ENCODE results near the gene KIAA1755.

KIAA1755 gene, protein sequence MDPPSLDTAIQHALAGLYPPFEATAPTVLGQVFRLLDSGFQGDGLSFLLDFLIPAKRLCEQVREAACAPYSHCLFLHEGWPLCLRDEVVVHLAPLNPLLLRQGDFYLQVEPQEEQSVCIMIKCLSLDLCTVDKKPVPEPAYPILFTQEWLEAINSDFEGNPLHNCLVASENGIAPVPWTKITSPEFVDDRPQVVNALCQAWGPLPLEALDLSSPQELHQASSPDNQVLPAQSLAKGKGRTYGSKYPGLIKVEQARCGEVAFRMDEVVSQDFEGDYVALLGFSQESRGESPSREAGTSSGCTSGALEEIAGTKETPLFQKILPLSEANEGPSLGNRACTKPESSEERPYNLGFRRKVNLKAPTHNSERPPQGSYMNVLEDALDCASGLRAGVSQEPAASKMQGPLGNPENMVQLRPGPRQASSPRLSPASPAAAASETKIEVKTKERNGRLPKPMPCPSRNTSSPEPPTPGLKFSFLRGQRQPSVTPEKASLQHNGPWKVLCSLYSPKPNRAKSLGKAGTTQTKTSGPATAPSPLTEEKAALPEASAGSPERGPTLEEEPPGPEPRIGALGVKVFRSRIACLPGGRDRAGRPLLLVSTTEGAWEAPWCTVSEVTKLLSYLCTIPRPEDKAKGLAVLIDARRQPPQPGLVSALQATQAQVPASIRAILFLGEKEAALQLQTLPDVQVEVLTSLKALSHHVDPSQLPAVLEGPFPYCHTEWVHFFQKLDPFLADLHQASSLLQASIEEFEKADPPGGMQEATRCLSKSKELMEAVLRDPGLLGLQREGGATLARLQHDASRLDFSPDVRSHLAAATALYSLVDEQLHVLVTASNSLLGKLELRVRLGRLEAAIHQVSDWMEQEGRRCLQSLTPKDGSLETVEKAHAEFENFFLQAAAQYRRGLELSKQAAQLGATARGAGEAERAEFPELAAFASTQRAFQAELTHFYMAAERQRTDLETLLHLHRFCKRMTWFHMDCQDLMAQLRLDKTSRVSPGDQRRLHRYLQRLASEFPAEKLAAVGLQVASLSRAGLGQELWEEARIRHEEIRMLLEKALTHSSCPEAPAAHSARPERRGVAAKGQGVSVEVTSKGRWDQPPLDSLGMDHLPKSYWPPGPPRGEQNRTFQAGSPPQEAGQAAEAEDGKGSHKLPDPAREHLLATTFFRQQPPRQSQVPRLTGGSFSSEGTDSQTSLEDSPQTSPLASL

DNA sequence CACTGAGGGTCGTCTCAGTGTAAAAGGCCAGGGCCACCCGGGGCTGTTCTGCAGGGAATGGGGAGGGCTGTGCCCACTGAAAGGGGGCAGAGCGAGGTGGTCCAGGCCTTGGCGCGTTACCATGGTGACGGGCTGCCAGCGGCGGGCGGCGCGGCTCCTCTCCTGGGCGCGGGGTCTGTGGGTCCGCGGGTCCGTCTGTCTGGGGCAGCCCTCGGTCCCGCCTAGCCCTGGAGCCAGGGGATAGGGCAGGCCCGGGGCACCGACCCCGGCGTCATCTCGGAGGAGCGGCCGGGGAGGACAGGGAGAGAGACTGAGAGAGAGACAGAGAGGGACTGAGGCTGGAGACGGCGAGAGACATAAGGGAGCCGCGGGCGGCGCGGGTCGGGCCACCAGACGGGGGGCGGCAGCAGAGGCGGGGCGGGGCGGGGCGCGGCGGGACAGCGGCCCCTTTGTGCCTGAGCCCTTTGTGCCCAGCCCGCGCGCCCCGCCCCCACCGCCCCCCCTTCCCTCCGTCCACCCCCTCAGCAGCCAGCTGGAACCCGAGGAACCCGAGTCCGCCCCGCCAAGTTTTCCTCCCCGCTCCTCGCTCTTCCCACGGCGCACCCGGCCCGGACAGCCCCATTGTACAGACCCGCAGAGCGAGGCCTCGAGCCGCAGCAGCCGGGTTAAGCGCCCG is at the start of gene KIAA1755:
Gene KIAA1755, minus strand, starts transcription at position 358 of the 676 bp plus-strand sequence. Its CDS starts 235 bp downstream, at position 123.
- DNase-seq (ENCODE audit: low read depth in 2 of 2) = no peak

DNA sequence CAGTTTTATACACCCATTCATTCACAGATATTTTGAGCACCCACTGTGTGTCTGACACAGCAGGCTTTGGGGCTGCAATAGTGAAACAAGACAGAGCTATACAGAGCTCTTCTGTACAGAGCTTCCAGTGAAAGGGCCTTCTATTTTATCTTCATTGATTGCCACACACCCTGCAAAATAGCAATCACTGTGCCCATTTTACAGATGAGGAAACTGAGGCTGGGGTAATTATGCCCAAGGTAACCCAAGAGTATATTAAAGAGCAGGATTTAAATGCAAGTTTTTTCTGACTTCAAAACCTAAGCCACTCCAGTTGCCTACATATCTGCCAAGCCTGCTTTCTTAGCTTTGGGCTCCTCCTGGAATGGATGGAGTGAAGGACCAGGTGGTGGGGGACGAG is 47.9 kb upstream of the KIAA1755 start:
- DNase-seq (ENCODE audit: low read depth in 2 of 2) = no peak

DNA sequence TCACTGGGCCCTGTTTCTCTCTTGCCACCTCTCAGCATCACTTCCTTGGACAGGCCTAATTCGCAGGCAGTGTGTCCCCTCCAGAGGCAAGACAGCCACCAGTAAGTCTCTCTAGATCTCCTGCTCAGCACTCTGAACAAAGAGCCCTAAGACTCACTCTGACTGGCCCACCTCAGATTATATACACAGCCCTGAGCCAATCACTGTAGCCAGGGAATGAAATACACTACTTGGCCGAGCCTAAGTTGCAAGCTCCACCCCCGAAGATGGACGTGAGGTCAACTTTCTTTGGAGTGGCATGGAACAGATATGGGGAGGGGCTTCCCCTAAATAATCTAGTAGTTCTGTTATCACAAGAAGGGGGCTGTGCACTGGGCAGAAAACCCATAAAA is 47.5 kb upstream of the KIAA1755 start:
- no peak for DNase-seq (ENCODE audit: low read depth in 2 of 2)

DNA sequence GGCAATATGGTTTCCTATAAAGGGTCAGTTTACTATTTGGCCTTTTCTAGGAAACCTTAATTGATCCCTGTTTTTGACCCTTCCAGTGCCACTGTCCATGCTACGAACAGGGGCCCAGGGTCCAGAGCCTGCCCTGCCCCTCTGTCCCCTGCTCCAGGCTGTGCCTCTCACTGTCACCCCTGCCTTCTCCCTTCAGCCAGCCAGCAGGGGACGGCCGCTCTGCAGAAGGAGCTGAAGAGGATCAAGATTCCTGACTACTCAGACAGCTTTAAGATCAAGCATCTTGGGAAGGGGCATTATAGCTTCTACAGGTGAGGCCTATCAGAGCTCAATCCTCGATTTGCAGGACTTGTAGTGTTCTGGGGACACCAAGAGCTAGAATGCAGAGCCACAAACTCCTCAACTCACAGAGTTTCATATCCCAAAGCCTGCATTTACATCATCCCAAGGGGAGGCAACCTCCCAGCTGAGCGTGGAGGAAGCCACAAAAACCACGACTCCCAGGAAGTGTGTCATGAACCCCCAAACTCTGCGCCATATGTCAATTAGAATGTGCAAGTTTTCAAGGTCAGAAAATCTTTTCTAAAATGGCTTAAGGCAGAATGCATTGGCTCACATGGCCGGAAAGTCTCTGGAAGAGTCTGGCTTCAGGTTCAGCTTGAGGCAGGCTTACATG is 47.0 kb upstream of the KIAA1755 start:
- peak in 1 of 2 experiments; percentile 20 for DNase-seq (ENCODE audit: low read depth in 2 of 2)

DNA sequence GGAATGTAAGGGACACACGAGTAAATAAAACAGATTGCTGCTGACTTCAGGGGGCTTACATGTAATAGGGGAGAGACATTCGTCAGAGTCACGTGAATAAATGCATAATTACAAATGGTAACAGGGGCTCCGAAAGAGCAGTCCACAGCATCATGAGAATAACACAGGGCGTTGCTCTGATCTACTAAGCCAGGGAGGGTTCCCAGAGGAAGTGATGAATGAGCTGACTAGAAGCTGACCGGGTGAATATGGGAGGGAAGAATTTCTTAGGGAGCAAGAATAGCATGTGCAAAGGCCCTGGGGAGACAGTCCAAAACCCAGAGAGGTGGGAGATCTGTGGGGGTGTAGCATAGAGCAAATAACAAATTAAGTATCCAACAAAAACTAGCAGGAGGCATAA is 45.8 kb upstream of the KIAA1755 start:
- no peak for DNase-seq (ENCODE audit: low read depth in 2 of 2)

DNA sequence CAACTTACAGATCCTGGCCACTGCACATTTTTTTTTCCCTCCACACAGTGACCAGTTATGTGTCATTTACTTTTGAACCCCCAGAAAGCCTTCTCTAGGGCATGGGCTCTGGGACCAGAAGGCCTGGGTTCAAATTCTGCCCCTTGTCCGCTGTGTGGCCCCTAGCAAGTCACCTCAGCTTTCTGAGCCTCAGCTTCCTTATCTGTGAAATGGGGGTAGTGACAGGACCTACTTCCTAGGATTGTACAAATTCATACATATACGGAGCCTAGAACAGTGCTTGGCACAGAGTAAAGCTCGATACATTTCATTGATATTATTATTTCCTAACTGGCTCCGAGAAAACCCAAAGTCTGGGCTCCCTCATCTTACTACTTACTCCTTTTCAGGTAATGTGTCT is 45.0 kb upstream of the KIAA1755 start:
- DNase-seq (ENCODE audit: low read depth in 2 of 2) = no peak

DNA sequence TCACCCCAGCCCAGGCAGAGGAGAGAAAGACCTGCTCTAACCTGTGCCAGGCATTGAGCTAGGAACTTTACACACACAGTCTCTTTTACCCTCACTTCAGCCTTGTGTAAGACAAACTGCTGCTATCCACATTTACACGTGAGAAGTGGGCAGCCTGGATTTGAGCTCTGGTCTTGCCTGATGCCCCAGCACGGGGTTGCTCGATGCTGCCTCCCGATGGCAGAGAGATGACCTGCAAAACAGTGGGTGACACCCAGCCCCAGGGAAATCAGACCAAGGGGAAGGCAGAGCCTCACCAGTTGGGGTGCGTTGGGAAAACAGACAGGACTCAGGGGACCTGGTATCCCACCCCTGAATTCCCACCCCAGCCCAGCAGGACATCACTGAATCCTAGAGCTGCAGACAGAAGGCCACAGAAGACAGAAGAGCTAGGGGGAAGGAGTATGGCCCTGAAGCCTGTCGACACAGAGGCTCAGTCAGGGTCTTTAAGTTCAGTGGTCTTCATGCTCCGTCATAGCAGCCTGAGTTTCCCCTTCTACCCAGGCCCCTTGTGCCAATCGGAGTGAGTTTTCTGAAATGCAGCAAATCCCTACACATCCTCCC is 44.4 kb upstream of the KIAA1755 start:
- no peak for DNase-seq (ENCODE audit: low read depth in 2 of 2)

DNA sequence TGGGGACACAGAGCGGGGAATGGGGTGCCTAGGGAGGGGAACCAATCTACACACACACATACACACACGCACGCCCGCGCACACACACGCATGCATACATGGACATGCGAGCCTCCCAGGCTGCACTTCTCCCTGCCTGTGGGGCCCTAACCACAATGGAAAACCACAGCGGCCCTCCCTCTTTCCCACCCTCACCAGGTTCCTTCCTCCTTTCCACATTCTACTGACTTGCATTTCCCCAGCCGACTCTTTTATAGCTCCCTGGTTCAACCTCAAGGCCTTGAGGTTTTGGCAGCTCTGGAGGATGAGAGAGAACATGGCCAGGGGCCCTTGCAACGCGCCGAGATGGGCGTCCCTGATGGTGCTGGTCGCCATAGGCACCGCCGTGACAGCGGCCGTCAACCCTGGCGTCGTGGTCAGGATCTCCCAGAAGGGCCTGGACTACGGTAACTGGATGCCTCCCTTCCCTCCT is 43.4 kb upstream of the KIAA1755 start, which contains the start of gene BPI:
Gene BPI, plus strand, starts transcription at position 249 of the 472 bp plus-strand sequence. Its CDS starts 68 bp downstream, at position 317.
- DNase-seq (ENCODE audit: low read depth in 2 of 2) = peak in 1 of 2 experiments; percentile 15

DNA sequence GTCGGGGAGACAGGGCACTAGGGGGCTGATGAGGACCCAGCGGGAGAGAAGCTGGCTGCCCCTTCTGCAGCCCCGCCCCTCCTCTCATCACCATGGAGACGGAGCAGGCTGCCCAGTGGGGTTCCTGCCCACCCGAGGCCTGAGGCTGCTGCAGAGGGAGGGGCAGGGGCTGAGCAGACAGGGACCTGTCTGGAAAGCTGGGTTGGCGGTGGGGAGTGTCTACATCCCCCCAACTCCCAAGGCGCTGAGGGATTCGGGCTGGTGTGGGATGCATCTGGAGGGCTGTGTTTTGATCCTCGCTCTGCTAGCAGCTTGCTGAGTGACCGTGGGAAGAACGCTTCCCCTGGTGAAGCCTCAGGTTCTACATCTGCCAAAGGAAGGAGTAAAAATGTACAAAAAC is 42.3 kb upstream of the KIAA1755 start:
- DNase-seq (ENCODE audit: low read depth in 2 of 2) = no peak

DNA sequence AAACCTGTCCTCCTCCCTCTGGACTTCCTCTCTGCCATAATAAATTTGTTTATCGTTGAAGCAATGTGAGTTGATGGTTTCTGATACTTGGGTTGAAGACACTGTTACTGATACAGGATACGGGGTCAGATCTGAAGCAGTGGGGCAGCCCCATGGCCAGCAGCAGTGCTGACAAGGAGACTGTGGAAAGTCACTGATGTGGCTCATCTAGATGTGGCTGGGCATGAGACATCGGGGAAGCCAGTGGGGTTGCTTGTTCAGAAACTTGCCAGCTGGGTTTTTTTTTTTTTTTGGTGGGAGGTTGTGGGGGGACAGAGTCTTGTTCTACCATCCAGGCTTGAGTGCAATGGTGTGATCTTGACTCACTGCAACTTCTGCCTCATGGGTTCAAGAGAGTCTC is 40.8 kb upstream of the KIAA1755 start:
- DNase-seq (ENCODE audit: low read depth in 2 of 2) = no peak

DNA sequence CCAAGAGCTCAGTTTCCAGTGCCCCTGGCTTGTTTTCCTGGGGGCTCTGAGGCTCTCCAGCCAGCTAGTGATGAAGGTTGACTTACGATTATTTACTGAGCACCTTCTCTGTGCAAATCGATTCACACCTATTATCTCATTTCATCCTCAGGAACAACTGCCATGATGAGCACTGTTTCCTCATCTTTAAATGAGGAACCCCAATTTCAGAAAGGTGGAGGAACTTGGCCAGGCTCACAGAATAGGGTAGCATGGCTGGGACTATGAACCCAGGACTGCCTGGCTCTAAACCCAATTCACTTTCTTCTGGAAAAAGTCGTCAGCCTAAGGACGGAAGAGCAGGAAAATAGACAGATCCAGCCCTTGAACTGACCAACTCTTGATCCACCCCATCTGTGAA is 39.9 kb upstream of the KIAA1755 start:
- DNase-seq (ENCODE audit: low read depth in 2 of 2) = no peak

DNA sequence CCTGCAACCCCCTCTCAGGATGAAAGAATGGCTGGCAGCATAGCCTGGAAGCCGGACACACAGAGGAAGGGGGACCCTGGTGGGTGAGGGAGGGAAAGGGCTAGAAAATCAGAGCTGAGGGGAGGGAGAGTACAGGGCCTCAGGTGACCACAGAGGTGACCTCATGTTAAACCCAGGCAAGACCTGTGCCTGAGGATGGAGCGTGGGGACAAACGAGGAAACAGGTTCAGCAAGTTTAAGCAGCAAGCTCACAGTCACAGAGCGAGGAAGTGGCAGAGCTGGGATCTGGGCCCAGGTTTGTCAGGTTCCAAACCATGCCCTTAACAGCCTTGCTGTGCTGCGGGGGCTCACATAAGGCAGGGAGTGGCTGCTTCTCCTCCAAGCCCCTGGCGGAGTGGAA is 39.4 kb upstream of the KIAA1755 start:
- DNase-seq (ENCODE audit: low read depth in 2 of 2) = no peak

DNA sequence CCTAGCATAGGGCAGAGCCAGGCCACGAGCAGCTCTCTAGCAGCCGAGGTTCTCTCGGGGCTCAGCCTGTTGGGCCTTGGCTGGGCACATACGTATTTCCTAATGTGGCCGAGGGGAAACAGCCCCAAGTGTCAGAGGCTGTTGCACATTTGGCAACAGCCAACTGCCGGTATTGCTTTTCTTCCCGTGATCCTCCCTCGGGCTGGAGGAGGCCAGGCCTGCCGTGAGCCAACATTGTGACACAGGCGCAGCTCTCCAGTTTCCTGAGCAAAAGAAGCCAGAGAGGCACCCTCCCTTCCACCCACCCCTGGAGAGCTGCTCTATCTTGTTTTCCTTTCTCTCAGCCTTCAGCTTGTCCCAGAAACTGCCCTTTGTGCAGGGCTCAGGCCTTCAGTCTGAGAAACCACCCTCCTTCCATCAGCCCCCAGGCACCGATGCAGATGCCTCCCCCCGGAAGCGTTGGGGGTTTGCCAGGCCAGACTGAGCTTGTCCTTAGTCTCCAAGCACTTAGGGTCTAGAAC is 38.3 kb upstream of the KIAA1755 start:
- no peak for DNase-seq (ENCODE audit: low read depth in 2 of 2)

DNA sequence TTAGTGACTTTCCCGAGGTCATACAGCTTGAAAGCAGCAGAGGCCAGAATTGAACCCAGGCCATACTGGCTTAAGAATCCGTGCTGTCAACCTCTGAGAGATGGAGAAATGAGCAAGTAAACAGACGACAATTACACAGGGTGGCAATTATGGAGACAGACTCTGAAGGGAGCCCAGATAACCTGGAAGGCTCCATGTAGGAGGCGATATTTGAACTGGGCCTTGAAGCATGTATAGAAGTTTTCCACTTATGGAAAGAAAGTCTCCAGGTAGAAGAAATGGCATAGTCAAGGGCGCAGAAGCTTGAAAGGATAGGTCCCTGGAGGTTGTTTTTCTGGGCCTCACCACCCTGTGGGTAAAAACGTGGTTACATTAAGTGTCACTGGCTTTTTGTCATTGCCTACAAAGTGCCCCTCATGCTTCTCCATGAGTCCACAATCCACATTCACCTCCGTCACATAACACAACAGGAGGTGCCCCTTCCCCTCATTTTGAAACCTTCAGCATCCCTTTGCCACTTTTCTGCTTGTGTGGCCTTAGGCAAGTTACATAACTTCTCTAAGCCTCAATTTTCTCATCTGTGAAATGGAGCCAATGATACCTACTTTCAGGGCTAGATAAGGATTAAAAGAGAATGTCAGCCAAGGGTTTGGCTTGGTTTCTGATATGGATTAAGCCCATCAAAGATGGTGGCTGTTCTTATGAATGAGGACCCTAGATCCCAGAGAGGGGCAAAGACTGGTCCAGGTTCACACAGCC is 37.6 kb upstream of the KIAA1755 start:
- no peak for DNase-seq (ENCODE audit: low read depth in 2 of 2)

DNA sequence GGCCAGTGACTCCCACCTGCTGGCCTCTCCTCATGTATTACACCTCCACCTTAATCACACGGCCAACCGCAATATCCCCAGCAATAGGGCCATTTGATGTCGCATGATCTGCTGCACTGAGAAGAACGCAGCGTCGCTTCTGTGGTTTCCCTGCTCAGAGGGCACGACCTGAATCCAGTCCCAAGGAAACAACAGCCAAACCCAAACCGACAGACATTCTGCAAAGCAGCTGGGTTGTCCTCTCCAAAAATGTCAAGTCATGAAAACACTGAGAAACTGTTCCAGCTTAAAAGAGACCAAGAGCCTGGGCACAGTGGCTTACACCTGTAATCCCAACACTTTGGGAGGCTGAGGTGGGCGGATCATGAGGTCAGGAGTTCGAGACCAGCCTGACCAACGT is 35.9 kb upstream of the KIAA1755 start:
- no peak for DNase-seq (ENCODE audit: low read depth in 2 of 2)

DNA sequence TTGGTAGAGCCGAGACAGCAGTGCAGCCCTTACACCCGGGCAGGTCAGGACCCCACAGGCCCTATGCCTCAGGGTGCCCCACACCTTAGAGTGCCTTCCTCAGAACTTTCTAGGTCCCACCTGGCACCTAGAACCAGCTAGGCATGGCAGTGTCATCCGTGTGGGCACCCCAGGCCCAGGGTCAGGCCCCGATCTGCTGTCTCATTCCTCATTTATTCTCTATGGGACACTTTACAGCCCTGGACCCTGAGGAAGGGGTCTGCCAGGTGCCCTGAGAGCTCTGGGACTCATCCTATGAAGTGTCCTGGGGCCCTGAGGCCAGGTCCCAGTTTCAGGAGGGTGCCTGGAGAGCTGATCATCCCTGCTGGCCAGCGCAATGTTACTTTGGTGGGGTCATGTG is 35.3 kb upstream of the KIAA1755 start:
- no peak for DNase-seq (ENCODE audit: low read depth in 2 of 2)

DNA sequence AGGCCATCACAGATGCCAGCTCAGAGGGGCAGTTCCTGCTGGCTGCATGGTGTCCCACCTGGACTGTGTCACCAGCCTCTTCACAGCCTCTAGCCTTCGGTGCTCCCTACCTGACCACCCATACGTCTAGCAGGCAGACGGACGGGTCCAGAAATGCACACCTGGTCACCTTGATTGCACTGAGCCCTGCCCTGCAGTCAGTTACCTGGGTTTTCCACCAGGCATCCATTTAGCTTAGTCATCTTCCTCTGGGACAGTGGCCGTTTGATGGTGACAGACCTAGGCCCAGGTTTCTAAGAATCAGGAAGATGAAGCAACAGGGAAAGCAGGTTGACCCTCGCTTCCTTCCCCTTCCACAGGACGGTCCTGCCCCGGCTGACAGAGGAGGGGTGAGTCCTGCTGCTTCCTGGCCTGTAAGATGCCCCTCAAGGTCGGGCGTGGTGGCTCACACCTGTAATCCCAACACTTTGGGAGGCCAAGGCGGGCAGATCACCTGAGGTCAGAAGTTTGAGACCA is 33.6 kb upstream of the KIAA1755 start:
- no peak for DNase-seq (ENCODE audit: low read depth in 2 of 2)

DNA sequence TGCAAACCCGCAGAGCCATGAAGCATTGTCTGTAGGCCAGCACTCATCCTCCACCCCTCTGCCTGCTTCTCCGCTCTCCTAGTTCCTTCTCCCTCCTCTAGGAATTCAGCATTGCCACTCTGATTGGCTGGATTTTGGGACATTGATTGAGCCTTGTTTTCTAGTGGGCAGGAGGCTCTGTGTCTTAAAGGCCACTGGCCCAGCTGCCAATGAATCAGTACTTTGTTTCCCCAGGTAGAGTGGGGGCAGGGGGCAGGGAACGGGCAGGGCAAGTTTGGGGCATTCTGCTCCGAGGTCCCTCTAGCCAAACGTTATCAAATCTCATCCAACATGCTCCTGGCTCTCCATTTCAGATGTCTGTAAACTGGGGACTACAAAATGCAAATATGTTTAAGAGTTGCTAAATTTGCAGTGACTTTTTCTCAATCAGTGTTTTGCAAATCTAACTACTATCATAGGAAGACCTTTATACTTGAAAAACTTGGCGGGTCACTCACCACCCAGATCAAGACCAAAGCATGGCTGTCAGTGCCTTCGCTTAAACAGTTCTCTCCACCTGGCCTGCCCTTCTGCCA is 33.0 kb upstream of the KIAA1755 start:
- DNase-seq (ENCODE audit: low read depth in 2 of 2) = no peak

DNA sequence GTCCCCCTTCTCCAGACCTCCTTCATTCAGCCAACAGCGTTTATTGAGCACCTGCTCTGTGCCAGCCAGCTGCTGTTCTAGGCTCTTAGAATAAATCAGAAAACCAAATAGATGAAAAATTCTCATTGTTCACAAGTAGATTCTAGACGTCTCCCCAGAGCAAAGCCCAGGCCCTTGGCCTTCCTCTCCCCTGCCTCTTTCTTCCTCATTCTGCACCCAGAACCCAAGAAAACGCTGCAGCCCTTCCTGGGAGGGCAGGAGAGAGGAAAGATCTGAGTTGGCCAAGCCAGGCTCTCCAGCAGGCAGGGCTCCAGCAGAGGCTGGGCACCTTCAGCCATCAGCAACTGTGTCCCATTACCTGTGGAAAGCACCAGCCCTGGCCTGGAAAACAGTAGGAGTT is 31.4 kb upstream of the KIAA1755 start:
- DNase-seq (ENCODE audit: low read depth in 2 of 2) = no peak

Data from fibroblast of skin of left quadriceps (primary cell).